MM.1S (cell line): ENCODE measurements around the gene DIAPH3.

ENCODE experiments used
- CTCF ChIP-seq: fragments of 300-600 bp; sonication (generic); IDR thresholded peaks from 2 replicates; pipeline ENCODE4 v1.5.1; 2016; ENCODE audit warnings: antibody characterized with exemption, low read length, mixed read lengths
- EZH2 ChIP-seq: fragments of 300-600 bp; sonication (generic); optimal IDR thresholded peaks from 2 replicates; pipeline ENCODE3; 2017; ENCODE audit warnings: low read depth, mild to moderate bottlenecking, antibody characterized with exemption, low read length, mixed read lengths
- EZH2phosphoT487 ChIP-seq: fragments of 300-600 bp; sonication (generic); IDR thresholded peaks from 2 replicates; pipeline ENCODE4 v1.6.1; 2018; ENCODE audit warnings: antibody characterized with exemption, low read length

GRCh38 chr13:59665732-59666131 is 498.0 kb downstream of the DIAPH3 start:
- TF ChIP-seq EZH2 (no peak), CTCF (no peak), EZH2phosphoT487 (no peak)
